Measurements from ENCODE around the gene EPN3. TPM values are rescaled to one million over a fixed set of nuclear protein-coding genes. Genes with fewer than 3 reads are reported as not detected.

EPN3 gene
- total and polyA plus RNA-seq, 5 donors, result 5.4 to 31.5 (median 23.3) TPM

DNA sequence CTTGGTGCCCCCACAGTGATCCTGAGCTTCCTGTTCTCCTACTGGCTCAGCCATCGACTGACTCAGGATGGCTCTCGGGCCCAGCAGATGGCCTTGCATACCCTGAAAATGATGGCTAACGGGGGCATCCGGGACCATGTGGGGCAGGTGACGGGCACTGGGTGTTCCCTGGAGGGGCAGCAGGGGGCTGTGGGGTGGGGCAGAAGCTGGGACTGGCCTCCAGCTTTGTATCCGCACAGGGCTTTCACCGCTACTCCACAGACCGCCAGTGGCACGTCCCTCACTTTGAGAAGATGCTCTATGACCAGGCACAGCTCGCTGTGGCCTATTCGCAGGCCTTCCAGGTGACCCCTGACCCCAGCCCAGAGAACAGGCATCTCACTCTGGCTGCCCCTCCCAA, 17.4 kb downstream of the EPN3 start:
- intact Hi-C loops (cut with DNase I), result loop anchor here (5.0 to 10.0 kb wide), 7 partner anchors 62 to 295 kb away; partner anchors contain the start of gene WFIKKN2 (in 1 of the 4)
- Histone ChIP-seq H3K4me3 (ENCODE audit: low read length) (no peak overlapping the region), H3K27me3 (ENCODE audit: control insufficient read depth, insufficient read depth) (no peaks in the 10 kb centered on the region), H3K9me3 (ENCODE audit: control insufficient read depth, low read length) (no peaks in the 10 kb centered on the region), H3K27ac (ENCODE audit: low read length) (no peak overlapping the region), H3K4me1 (ENCODE audit: control insufficient read depth, insufficient read depth, low read length) (no peaks in the 10 kb centered on the region)
- DNase-seq, result no peak
- WGBS, result 90% methylated on average over 11 of the region's 11 CpGs
- no peak for ATAC-seq

DNA sequence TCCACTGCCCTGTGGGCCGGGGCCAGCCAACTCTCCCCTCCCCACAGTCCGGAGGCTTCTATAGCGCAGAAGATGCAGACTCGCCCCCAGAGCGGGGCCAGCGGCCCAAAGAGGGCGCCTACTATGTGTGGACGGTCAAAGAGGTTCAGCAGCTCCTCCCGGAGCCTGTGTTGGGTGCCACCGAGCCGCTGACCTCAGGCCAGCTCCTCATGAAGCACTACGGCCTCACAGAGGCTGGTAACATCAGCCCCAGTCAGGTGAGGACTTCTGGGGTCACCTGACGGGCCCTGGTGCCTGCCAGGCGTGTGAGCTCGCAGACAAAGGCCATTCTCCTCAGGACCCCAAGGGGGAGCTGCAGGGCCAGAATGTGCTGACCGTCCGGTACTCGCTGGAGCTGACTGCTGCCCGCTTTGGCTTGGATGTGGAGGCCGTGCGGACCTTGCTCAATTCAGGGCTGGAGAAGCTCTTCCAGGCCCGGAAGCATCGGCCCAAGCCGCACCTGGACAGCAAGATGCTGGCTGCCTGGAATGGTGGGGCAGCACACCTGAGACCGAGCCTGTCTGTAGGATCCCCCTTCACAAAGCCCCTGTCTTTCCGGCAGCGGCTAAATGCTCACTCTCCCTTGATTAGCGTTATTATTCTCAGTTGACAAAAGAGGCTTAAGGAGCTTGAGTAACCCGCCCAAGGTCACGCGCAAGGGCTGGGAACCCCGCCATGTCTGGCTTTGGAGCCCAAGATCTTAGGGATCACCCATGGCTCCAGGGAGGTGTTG, 18.3 kb downstream of the EPN3 start:
- Histone ChIP-seq H3K27me3 (ENCODE audit: control insufficient read depth, insufficient read depth) (no peaks in the 10 kb centered on the region), H3K4me3 (ENCODE audit: low read length) (no peak overlapping the region), H3K4me1 (ENCODE audit: control insufficient read depth, insufficient read depth, low read length) (no peaks in the 10 kb centered on the region), H3K27ac (ENCODE audit: low read length) (no peak overlapping the region), H3K9me3 (ENCODE audit: control insufficient read depth, low read length) (no peaks in the 10 kb centered on the region)
- ATAC-seq (peak; percentile 66 to 70), DNase-seq (peak; percentile 86 to 93 (median 92))
- WGBS, result 49% methylated on average over 32 of the region's 32 CpGs
- intact Hi-C loops (cut with DNase I), result loop anchor here in 3 of 4 donors (5.0 kb wide), 2 partner anchors 76 to 131 kb away; no protein-coding TSS in a partner anchor

DNA sequence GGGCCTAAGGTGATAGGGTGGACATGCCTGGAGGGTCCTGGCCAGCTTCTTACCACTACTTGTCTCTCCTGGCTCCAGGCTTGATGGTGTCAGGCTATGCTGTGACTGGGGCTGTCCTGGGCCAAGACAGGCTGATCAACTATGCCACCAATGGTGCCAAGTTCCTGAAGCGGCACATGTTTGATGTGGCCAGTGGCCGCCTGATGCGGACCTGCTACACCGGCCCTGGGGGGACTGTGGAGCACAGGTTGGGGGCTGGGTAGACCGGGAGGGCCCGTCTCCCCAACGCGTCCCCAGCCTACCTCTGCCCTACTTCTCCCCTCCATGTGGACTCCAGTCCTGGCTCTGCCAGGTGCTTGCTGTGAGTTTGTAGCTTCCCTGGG, 18.9 kb downstream of the EPN3 start:
- Histone ChIP-seq H3K4me3 (ENCODE audit: low read length) (no peak overlapping the region), H3K27ac (ENCODE audit: low read length) (no peak overlapping the region), H3K27me3 (ENCODE audit: control insufficient read depth, insufficient read depth) (no peaks in the 10 kb centered on the region), H3K9me3 (ENCODE audit: control insufficient read depth, low read length) (no peaks in the 10 kb centered on the region), H3K4me1 (ENCODE audit: control insufficient read depth, insufficient read depth, low read length) (no peaks in the 10 kb centered on the region)
- no peak for ATAC-seq
- WGBS, result 94% methylated on average over 8 of the region's 8 CpGs
- intact Hi-C loops (cut with DNase I), result loop anchor here in 3 of 4 donors (5.0 kb wide), 2 partner anchors 76 to 131 kb away; no protein-coding TSS in a partner anchor
- no peak for DNase-seq

DNA sequence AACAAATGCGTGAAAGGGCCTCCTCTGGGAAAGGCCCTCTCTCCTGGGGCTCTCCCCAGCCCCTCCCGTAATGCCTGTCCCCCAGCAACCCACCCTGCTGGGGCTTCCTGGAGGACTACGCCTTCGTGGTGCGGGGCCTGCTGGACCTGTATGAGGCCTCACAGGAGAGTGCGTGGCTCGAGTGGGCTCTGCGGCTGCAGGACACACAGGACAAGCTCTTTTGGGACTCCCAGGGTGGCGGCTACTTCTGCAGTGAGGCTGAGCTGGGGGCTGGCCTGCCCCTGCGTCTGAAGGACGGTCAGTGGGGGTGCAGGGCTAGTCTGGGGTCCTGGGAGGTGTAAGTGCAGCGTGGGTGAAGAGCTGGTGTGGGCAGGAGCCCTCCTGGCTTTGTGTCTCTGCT, 19.3 kb downstream of the EPN3 start:
- Histone ChIP-seq H3K27ac (ENCODE audit: low read length) (no peak overlapping the region), H3K9me3 (ENCODE audit: control insufficient read depth, low read length) (no peaks in the 10 kb centered on the region), H3K27me3 (ENCODE audit: control insufficient read depth, insufficient read depth) (no peaks in the 10 kb centered on the region), H3K4me3 (ENCODE audit: low read length) (no peak overlapping the region), H3K4me1 (ENCODE audit: control insufficient read depth, insufficient read depth, low read length) (no peaks in the 10 kb centered on the region)
- DNase-seq, result peak in 1 of 3 donors; percentile 56
- WGBS, result 95% methylated on average over 12 of the region's 12 CpGs
- no peak for ATAC-seq
- intact Hi-C loops (cut with DNase I), result loop anchor here in 3 of 4 donors (5.0 kb wide), 2 partner anchors 75 to 130 kb away; no protein-coding TSS in a partner anchor

DNA sequence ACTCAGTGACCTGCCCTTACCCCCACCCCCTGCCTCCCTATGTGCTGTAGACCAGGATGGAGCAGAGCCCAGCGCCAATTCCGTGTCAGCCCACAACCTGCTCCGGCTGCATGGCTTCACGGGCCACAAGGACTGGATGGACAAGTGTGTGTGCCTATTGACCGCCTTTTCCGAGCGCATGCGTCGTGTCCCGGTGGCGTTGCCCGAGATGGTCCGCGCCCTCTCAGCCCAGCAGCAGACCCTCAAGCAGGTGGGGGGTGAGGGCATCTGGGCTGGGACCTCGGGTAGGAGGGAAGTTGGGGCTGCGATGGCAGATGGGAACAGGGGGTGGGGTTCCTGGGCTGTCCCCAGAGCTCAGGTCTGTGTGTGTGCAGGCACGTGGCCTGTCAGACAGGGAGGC, 21.7 kb downstream of the EPN3 start:
- Histone ChIP-seq H3K27me3 (ENCODE audit: control insufficient read depth, insufficient read depth) (no peaks in the 10 kb centered on the region), H3K4me1 (ENCODE audit: control insufficient read depth, insufficient read depth, low read length) (no peaks in the 10 kb centered on the region), H3K4me3 (ENCODE audit: low read length) (no peak overlapping the region), H3K9me3 (ENCODE audit: control insufficient read depth, low read length) (no peaks in the 10 kb centered on the region), H3K27ac (ENCODE audit: low read length) (no peak overlapping the region)
- DNase-seq, result no peak
- intact Hi-C loops (cut with DNase I), result loop anchor here in 3 of 4 donors (5.0 kb wide), 2 partner anchors 73 to 128 kb away; no protein-coding TSS in a partner anchor
- WGBS, result 96% methylated on average over 17 of the region's 17 CpGs
- no peak for ATAC-seq

DNA sequence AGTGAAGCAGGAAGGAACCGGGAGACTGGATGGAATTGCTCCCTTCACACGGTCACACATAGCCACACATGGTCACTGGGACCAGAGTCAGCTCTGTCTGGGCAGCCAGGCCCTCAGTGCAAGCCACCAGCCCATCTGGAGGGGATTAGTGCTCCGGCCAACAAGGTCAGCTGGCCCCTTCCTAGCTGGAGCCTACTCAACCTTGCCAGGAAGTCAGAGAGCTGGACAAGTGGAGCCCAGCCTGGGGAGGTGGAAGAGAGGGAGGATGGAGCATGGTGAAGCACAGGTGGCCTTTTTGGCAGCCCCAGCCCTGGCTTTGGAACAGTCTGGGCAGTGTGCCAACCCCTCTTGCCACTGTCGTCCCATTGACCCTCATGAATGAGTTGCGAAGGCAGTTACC, 24.3 kb downstream of the EPN3 start:
- WGBS, result 44% methylated on average over 5 of the region's 5 CpGs
- Histone ChIP-seq H3K27me3 (ENCODE audit: control insufficient read depth, insufficient read depth) (no peaks in the 10 kb centered on the region), H3K4me1 (ENCODE audit: control insufficient read depth, insufficient read depth, low read length) (peaks cover 4% of the 10 kb centered on the region), H3K4me3 (ENCODE audit: low read length) (no peak overlapping the region), H3K9me3 (ENCODE audit: control insufficient read depth, low read length) (no peaks in the 10 kb centered on the region), H3K27ac (ENCODE audit: low read length) (no peak overlapping the region)
- no peak for ATAC-seq
- intact Hi-C loops (cut with DNase I), result loop anchor here in 1 of 4 donors (5.0 kb wide), 1 partner anchor 60 kb away; no protein-coding TSS in a partner anchor
- peak; percentile 39 to 81 (median 79) for DNase-seq

DNA sequence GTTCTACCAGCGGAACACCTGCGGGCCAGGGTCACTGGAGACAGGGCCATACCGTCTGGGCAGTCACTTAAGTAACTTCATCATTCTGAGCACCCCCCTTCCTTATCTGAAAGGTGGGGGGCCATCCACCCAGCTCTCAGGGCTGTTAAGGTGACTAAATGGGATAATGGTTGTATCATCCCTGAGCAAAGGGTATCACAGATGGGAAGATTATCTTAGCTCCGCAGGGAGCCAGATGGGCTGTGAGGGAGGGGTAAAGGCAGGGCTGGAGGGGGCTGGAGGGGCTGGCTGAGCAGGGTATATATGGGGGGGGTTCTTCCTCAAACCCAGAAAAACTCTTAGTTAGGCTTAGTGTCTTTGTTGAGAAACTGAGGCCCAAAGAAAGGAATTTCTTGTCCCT, 25.1 kb downstream of the EPN3 start:
- WGBS, result 91% methylated on average over 4 of the region's 4 CpGs
- Histone ChIP-seq H3K4me1 (ENCODE audit: control insufficient read depth, insufficient read depth, low read length) (peaks cover 4% of the 10 kb centered on the region), H3K4me3 (ENCODE audit: low read length) (no peak overlapping the region), H3K27me3 (ENCODE audit: control insufficient read depth, insufficient read depth) (no peaks in the 10 kb centered on the region), H3K27ac (ENCODE audit: low read length) (no peak overlapping the region), H3K9me3 (ENCODE audit: control insufficient read depth, low read length) (no peaks in the 10 kb centered on the region)
- ATAC-seq (no peak), DNase-seq (no peak)
- intact Hi-C loops (cut with DNase I), result loop anchor here in 1 of 4 donors (5.0 kb wide), 1 partner anchor 60 kb away; no protein-coding TSS in a partner anchor

DNA sequence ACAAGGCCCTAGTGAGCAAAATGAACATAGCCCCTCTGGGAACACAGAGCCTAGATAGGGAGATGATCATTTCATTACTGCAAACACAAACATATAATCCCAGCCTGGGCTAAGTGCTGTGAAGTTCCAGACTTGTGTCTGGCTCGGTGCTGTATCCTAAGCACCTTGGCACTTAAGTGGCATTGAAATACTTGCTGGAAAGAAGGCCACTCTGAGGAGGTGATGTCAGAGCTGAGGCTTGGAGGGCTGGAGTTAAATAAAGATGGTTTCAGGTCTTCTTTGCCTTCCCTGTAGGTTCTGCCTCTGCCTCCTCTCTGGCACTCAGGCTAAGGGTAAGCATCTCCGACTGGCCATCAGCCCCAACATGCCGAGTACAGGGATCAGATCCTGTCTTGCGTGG, 25.6 kb downstream of the EPN3 start:
- no peak for ATAC-seq
- intact Hi-C loops (cut with DNase I), result loop anchor here in 1 of 4 donors (5.0 kb wide), 1 partner anchor 59 kb away; no protein-coding TSS in a partner anchor
- peaks cover 4% of the 10 kb centered on the region for H3K4me1 ChIP-seq (ENCODE audit: control insufficient read depth, insufficient read depth, low read length)
- no peaks in the 10 kb centered on the region for H3K9me3 ChIP-seq (ENCODE audit: control insufficient read depth, low read length)
- H3K27me3 ChIP-seq (ENCODE audit: control insufficient read depth, insufficient read depth), result no peaks in the 10 kb centered on the region
- DNase-seq, result no peak
- 66% methylated on average over 4 of the region's 4 CpGs for WGBS
- H3K27ac ChIP-seq (ENCODE audit: low read length), result no peak overlapping the region
- H3K4me3 ChIP-seq (ENCODE audit: low read length), result no peak overlapping the region

DNA sequence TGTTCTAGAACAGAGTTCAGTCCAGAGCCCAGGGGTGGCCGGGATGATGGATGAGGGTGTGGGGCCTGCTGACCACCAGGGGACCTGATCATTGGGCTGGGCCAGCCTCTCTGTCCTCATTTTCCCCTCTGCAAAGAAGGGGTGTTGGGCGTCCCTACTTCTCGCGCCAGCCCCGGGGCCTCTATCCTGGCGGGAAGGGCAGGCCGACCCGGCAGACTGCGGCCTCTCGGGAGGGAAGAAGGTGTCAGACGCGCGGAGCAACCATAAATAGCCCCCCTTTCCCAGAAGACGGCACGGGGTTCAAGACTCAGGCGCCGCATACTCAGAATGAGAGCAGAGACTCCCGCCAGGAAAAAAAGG, 26.0 kb downstream of the EPN3 start:
- Histone ChIP-seq H3K27ac (ENCODE audit: low read length) (no peak overlapping the region), H3K27me3 (ENCODE audit: control insufficient read depth, insufficient read depth) (no peaks in the 10 kb centered on the region), H3K4me3 (ENCODE audit: low read length) (no peak overlapping the region), H3K4me1 (ENCODE audit: control insufficient read depth, insufficient read depth, low read length) (peaks cover 4% of the 10 kb centered on the region), H3K9me3 (ENCODE audit: control insufficient read depth, low read length) (no peaks in the 10 kb centered on the region)
- WGBS, result 18% methylated on average over 18 of the region's 18 CpGs
- no peak for DNase-seq
- intact Hi-C loops (cut with DNase I), result loop anchor here in 1 of 4 donors (5.0 kb wide), 1 partner anchor 59 kb away; no protein-coding TSS in a partner anchor
- ATAC-seq, result no peak

DNA sequence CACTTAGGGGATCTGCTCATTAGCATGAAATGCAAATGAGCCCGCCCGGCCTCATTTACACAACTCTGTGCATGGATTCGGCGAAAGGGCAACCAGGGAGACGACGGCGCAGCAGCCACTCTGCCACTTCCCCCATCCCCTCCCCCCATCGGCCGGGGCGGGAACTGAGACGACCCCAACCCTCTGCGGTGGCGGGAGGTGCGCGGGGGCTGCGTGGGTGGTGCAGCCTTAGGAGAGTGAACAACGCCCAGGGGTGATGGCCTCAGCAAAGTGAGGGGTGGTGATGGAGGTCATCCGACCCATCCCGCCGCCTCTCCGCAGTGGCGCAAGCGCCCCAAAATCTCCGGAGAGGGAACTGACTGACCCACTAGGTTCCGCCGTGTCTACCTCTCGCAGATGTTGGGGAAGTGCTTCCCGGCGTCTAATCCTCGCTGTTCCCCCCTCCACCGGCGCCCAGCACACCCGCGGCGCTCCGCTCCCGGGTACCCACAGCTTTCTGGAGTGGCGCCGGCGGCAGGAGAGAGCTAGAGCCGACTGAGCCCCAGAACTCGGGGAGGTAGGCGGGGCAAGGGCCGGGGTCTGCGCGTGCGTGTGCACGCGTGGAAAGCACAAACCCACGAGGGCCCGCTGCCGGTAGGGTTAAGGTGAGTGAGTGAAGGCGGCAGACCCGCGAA, 26.5 kb downstream of the EPN3 start:
- no peak overlapping the region for H3K27ac ChIP-seq (ENCODE audit: low read length)
- 2% methylated on average over 55 of the region's 55 CpGs for WGBS
- H3K4me1 ChIP-seq (ENCODE audit: control insufficient read depth, insufficient read depth, low read length), result peaks cover 4% of the 10 kb centered on the region
- no peaks in the 10 kb centered on the region for H3K9me3 ChIP-seq (ENCODE audit: control insufficient read depth, low read length)
- intact Hi-C loops (cut with DNase I), result loop anchor here in 1 of 4 donors (5.0 kb wide), 1 partner anchor 58 kb away; no protein-coding TSS in a partner anchor
- ATAC-seq, result no peak
- DNase-seq, result peak in 2 of 3 donors; percentile 30 to 70
- no peaks in the 10 kb centered on the region for H3K27me3 ChIP-seq (ENCODE audit: control insufficient read depth, insufficient read depth)
- no peak overlapping the region for H3K4me3 ChIP-seq (ENCODE audit: low read length)

All from right cardiac atrium (tissue), 5 donors.